Endothelial cell of umbilical vein (primary cell): ENCODE results near the gene BPGM. TPM values are rescaled to one million over a fixed set of nuclear protein-coding genes. Genes with fewer than 3 reads are reported as not detected.

ENCODE experiments used
- BruUV-seq: library from RNA; stranded (reverse); fragments of 400-500 nt; replicated peaks from 2 replicates; lab custom pipeline; 2021; lab: Mats Ljungman, UMichigan
- CTCF ChIA-PET: fragments of 300-600, 350-600 bp; sonication (Branson Sonifier 250); formaldehyde crosslinking; loops from one replicate; lab custom pipeline; 2021; ENCODE audit warnings: antibody characterized with exemption, inconsistent platforms; lab: Charles Lee
- POLR2A ChIA-PET: fragments of 300-600, 350-600 bp; sonication (Branson Sonifier 250); formaldehyde crosslinking; loops from one replicate; lab custom pipeline; 2021; ENCODE audit warnings: antibody characterized with exemption, inconsistent platforms; lab: Charles Lee
- DNase-seq: peaks from one replicate; pipeline ENCODE4 v3.0.0-alpha.2; 2011; ENCODE audit warnings: low read depth, low spot score
- FAIRE-seq: peaks from 2 replicates; lab custom pipeline; 2011; peaks lifted over from hg19 to GRCh38; lab: Jason Lieb, UNC
- H2AFZ ChIP-seq: 2 replicates; pipeline ENCODE4 v1.6.0; 2012; ENCODE audit warnings: low read depth, low read length, control low read depth, inconsistent platforms
- H3K27ac ChIP-seq: 2 replicates; pipeline ENCODE4 v1.5.1; 2011; ENCODE audit warnings: low read depth, mild to moderate bottlenecking, control low read depth, low read length, moderate library complexity; ENCODE audit not compliant: insufficient read depth
- H3K27me3 ChIP-seq, 2 experiments: 2 replicates each; pipeline versions ENCODE4 v1.6.0 to v1.6.1; 2011; ENCODE audit warnings: low read length in 2 of 2, mixed read lengths in 1 of 2; ENCODE audit not compliant: control insufficient read depth in 2 of 2, insufficient read depth in 2 of 2
- H3K36me3 ChIP-seq, 2 experiments: 2 replicates in 1 of 2; 3 replicates in 1 of 2; pipeline ENCODE4 v1.5.1; 2011; ENCODE audit warnings: low read length in 2 of 2, mild to moderate bottlenecking in 1 of 2, moderate library complexity in 1 of 2; ENCODE audit not compliant: control insufficient read depth in 2 of 2, insufficient read depth in 2 of 2; ENCODE audit errors: extremely low read depth in 1 of 2
- H3K4me1 ChIP-seq: 3 replicates; pipeline ENCODE4 v1.5.1; 2011; ENCODE audit warnings: mild to moderate bottlenecking, low read length; ENCODE audit not compliant: control insufficient read depth, insufficient read depth; ENCODE audit errors: extremely low read depth
- H3K4me2 ChIP-seq: 2 replicates; pipeline ENCODE4 v1.6.1; 2011; ENCODE audit warnings: low read length, control low read depth, mixed read lengths; ENCODE audit not compliant: insufficient read depth
- H3K4me3 ChIP-seq, 3 experiments: fragments of 200-600 bp in 1 of 3; sonication (generic), shearing (Covaris generic) in 1 of 3; replicated peaks in 1 of 3; 2 replicates each; pipeline ENCODE4 v1.5.1; 2011 to 2016; ENCODE audit warnings: control low read depth in 3 of 3, low read length in 3 of 3, mild to moderate bottlenecking in 2 of 3, inconsistent platforms in 1 of 3, low read depth in 1 of 3, moderate library complexity in 1 of 3; ENCODE audit not compliant: insufficient read depth in 1 of 3
- H3K79me2 ChIP-seq: 2 replicates; pipeline ENCODE4 v1.6.0; 2012; ENCODE audit warnings: low read length, inconsistent platforms; ENCODE audit not compliant: control insufficient read depth, insufficient read depth
- H3K9ac ChIP-seq: replicated peaks from 2 replicates; pipeline ENCODE3; 2011; ENCODE audit warnings: low read length, control low read depth; ENCODE audit not compliant: insufficient read depth; ENCODE audit errors: extremely low read depth
- H3K9me1 ChIP-seq: replicated peaks from 3 replicates; pipeline ENCODE4 v1.6.0; 2011; ENCODE audit warnings: mild to moderate bottlenecking, low read length; ENCODE audit not compliant: control insufficient read depth, insufficient read depth; ENCODE audit errors: extremely low read depth
- H3K9me3 ChIP-seq: replicated peaks from 2 replicates; pipeline ENCODE4 v1.5.1; 2012; ENCODE audit warnings: low read length, inconsistent platforms; ENCODE audit not compliant: control insufficient read depth, insufficient read depth
- H4K20me1 ChIP-seq: replicated peaks from 2 replicates; pipeline ENCODE3; 2011; ENCODE audit warnings: mild to moderate bottlenecking, low read length; ENCODE audit not compliant: control insufficient read depth, insufficient read depth; ENCODE audit errors: extremely low read depth
- CTCF ChIP-seq, 2 donors: IDR thresholded peaks; 1 replicate in 1 of 2; 2 replicates in 1 of 2; pipeline ENCODE4 v1.5.1; 2011; ENCODE audit warnings: low read length in 2 of 2, mild to moderate bottlenecking in 2 of 2, moderate library complexity in 2 of 2, control low read depth in 1 of 2, inconsistent platforms in 1 of 2, low read depth in 1 of 2; ENCODE audit not compliant: insufficient read depth in 1 of 2; ENCODE audit errors: extremely low read depth in 1 of 2
- EZH2 ChIP-seq: IDR thresholded peaks from 2 replicates; pipeline ENCODE4 v1.6.1; 2012; ENCODE audit warnings: borderline replicate concordance, low read depth, mild to moderate bottlenecking, moderate library complexity, low read length, inconsistent platforms; ENCODE audit not compliant: severe bottlenecking
- FOS ChIP-seq: IDR thresholded peaks from 2 replicates; pipeline ENCODE4 v1.6.1; 2011; ENCODE audit warnings: mild to moderate bottlenecking, low read length, moderate library complexity, borderline replicate concordance; ENCODE audit not compliant: insufficient read depth
- GATA2 ChIP-seq: IDR thresholded peaks from 2 replicates; pipeline ENCODE4 v1.7.0; 2011; ENCODE audit warnings: low read depth, mild to moderate bottlenecking, moderate library complexity, mixed read lengths, low read length; ENCODE audit not compliant: insufficient read length, insufficient read depth
- MYC ChIP-seq: IDR thresholded peaks from one replicate; pipeline ENCODE4 v1.6.1; 2011; ENCODE audit warnings: mild to moderate bottlenecking, low read depth, low read length
- POLR2A ChIP-seq: IDR thresholded peaks from 2 replicates; pipeline ENCODE4 v1.6.1; 2012; ENCODE audit warnings: low read depth, mild to moderate bottlenecking, control low read depth, low read length
- POLR2AphosphoS5 ChIP-seq: IDR thresholded peaks from 2 replicates; pipeline ENCODE4 v1.6.1; 2012; ENCODE audit warnings: low read depth, mild to moderate bottlenecking, control low read depth, low read length, moderate library complexity; ENCODE audit not compliant: insufficient read depth
- dilution Hi-C: fragments of 300-500 bp; cut with MboI; formaldehyde crosslinking; loops from one replicate; pipeline ENCODE4 v1.15.0; 2019; ENCODE audit warnings: low sequenced_read_pairs; ENCODE audit not compliant: extremely low pct_ligation_motif_present
- intact Hi-C: fragments of 100-400 bp; cut with micrococcal nuclease; formaldehyde crosslinking; loops from one replicate; pipeline ENCODE4 v1.10.0; 2022
- polyA plus RNA-seq, 4 experiments: library from polyadenylated mRNA; depleted of rRNA in 3 of 4; stranded (reverse) in 3 of 4; unstranded in 1 of 4; fragments of >200 nt; gene quantifications; 2 replicates each; pipeline versions ENCODE4 v1.2.1 to v1.2.3, GENCODE V29; 2011 to 2012; ENCODE audit warnings: missing spikeins in 1 of 4
- total RNA-seq: library from RNA; stranded (reverse); gene quantifications from 2 replicates; pipeline ENCODE4 v1.2.3, GENCODE V29; 2021

BPGM gene
- total and polyA plus RNA-seq, 2 donors (not counting 3 experiments of a cell fraction or from before 2014, with no cell fraction given): 24.2 to 28.3 TPM

- Histone ChIP-seq H3K27ac (no peak overlapping the region), H3K36me3 (no peaks in the 10 kb centered on the region), H4K20me1 (no peaks in the 10 kb centered on the region), H3K4me3 (no peak overlapping the region), H3K4me1 (no peaks in the 10 kb centered on the region), H3K9me1 (no peaks in the 10 kb centered on the region), H3K4me2 (no peak overlapping the region), H3K79me2 (no peaks in the 10 kb centered on the region), H2AFZ (no peak overlapping the region), H3K9ac (no peak overlapping the region), H3K9me3 (no peaks in the 10 kb centered on the region), H3K27me3 (no peaks in the 10 kb centered on the region)
- DNase-seq (no peak), FAIRE-seq (no peak)
- POLR2A ChIA-PET: no interaction called here
- CTCF ChIA-PET: interaction anchor here (1.0 to 1.5 kb wide), 4 partner anchors 10 to 26 kb away, joined by 3 to 5 read pairs (median 4); no protein-coding TSS in a partner anchor
- intact Hi-C loops (no loop called here), dilution Hi-C loops (no loop called here)
- TF ChIP-seq POLR2AphosphoS5 (no peak), FOS (no peak), CTCF (IDR thresholded peaks at IDR 0.05; ENCODE audit: extremely low read depth in 1 of 2, insufficient read depth in 1 of 2, low read depth in 1 of 2, low read length in 2 of 2) (no peak), POLR2A (no peak), MYC (no peak), GATA2 (no peak), EZH2 (no peak)
- BruUV-seq: no TSS peak
Measured at GRCh38 chr7:134727711-134728110, 81.1 kb downstream of the BPGM start.

Other genes starting within 250 kb of the BPGM start
- 159 and 160 TPM in 2 replicates for gene AKR1B1, start 187.8 kb upstream of the BPGM start, total RNA-seq
- 171 and 193 TPM in 2 replicates for gene AKR1B1, start 187.8 kb upstream of the BPGM start, polyA plus RNA-seq
- gene AKR1B10, start 119.3 kb upstream of the BPGM start, total RNA-seq: not detected in 2 replicates
- gene AKR1B10, start 119.3 kb upstream of the BPGM start, polyA plus RNA-seq: 0.06 TPM in 1 of 2 replicates, not detected in the other
- gene AKR1B15, start 97.7 kb upstream of the BPGM start, total RNA-seq: not detected in 2 replicates
- gene AKR1B15, start 97.7 kb upstream of the BPGM start, polyA plus RNA-seq: not detected in 2 replicates
- 307 and 313 TPM in 2 replicates for gene CALD1, start 132.8 kb downstream of the BPGM start, total RNA-seq
- gene CALD1, start 132.8 kb downstream of the BPGM start, polyA plus RNA-seq: 136 and 148 TPM in 2 replicates